Myocyte (in vitro differentiated cells): ENCODE results near the gene NKX2-3. TPM values are rescaled to one million over a fixed set of nuclear protein-coding genes. Genes with fewer than 3 reads are reported as not detected.

Source experiments
- DNase-seq: peaks from one replicate; pipeline ENCODE4 v3.0.0-alpha.2; 2012; ENCODE audit warnings: low read depth
- total RNA-seq: library from RNA; depleted of rRNA; stranded (reverse); fragments of >200 nt; gene quantifications from 2 replicates; pipeline ENCODE4 v1.2.3, GENCODE V29; 2014

Gene NKX2-3
- total RNA-seq, 1 donor from 2014 or later, result not detected

DNA sequence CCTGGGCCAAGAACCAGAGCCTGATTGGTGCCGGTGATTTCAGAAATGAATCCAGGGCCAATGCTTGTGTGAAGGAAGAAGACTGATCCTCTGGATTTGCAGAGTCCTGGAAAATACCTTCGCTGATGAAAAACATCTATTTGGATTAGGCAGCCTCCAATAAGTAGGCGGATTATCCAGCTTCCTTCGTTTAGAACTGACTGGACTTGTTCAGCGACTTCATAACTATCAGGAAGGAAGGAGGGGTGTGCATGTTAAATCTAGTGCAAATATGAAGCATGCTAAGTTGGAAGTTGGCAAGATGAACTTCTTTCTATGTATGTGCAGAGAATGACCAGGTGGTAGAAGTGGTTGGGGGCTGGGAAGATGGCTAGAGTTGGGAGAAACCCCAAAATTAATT is 41.0 kb downstream of the NKX2-3 start:
- DNase-seq, result no peak

GRCh38 chr10:99579971-99580370 is 47.2 kb downstream of the NKX2-3 start:
- DNase-seq, result no peak

GRCh38 chr10:99582255-99582770 is 49.6 kb downstream of the NKX2-3 start:
- DNase-seq, result no peak

GRCh38 chr10:99583687-99584086 is 50.9 kb downstream of the NKX2-3 start:
- no peak for DNase-seq

Other genes starting within 250 kb of the NKX2-3 start
- not detected in 2 replicates for gene CNNM1, start 203.6 kb upstream of the NKX2-3 start, total RNA-seq
- gene GOT1, start 102.3 kb upstream of the NKX2-3 start, total RNA-seq, result 25.2 and 53.3 TPM in 2 replicates
- 20.7 and 20.9 TPM in 2 replicates for gene SLC25A28, start 87.5 kb downstream of the NKX2-3 start, total RNA-seq
- 7.8 and 9.3 TPM in 2 replicates for gene ENTPD7, start 126.6 kb downstream of the NKX2-3 start, total RNA-seq
- 40.1 and 40.2 TPM in 2 replicates for gene COX15, start 199.2 kb downstream of the NKX2-3 start, total RNA-seq
- gene CUTC, start 199.3 kb downstream of the NKX2-3 start, total RNA-seq, result 28.1 and 32.7 TPM in 2 replicates
- 0.05 and 0.32 TPM in 2 replicates for gene ABCC2, start 249.7 kb downstream of the NKX2-3 start, total RNA-seq